Endothelial cell (in vitro differentiated cells): ENCODE measurements around the gene VRK2. TPM values are rescaled to one million over a fixed set of nuclear protein-coding genes. Genes with fewer than 3 reads are reported as not detected.

Source experiments
- DNase-seq: peaks from one replicate; pipeline ENCODE4 v3.0.0; 2021; ENCODE audit warnings: low spot score
- H3K27ac Mint-ChIP-seq: one replicate; pipeline ENCODE4 v1.8.0; 2021; ENCODE audit warnings: mixed read lengths, inconsistent platforms; ENCODE audit not compliant: unreplicated experiment
- H3K27me3 Mint-ChIP-seq: one replicate; pipeline ENCODE4 v1.8.0; 2021; ENCODE audit warnings: mild to moderate bottlenecking, moderate library complexity, mixed read lengths, inconsistent platforms; ENCODE audit not compliant: unreplicated experiment
- H3K36me3 Mint-ChIP-seq: one replicate; pipeline ENCODE4 v1.8.0; 2021; ENCODE audit warnings: mild to moderate bottlenecking, low read depth, mixed read lengths, inconsistent platforms; ENCODE audit not compliant: unreplicated experiment
- H3K4me1 Mint-ChIP-seq: one replicate; pipeline ENCODE4 v1.8.0; 2021; ENCODE audit warnings: mild to moderate bottlenecking, mixed read lengths, inconsistent platforms; ENCODE audit not compliant: unreplicated experiment
- H3K4me3 Mint-ChIP-seq: one replicate; pipeline ENCODE4 v1.8.0; 2021; ENCODE audit warnings: mild to moderate bottlenecking, mixed read lengths, inconsistent platforms; ENCODE audit not compliant: unreplicated experiment
- H3K9me3 Mint-ChIP-seq: one replicate; pipeline ENCODE4 v1.8.0; 2021; ENCODE audit warnings: mixed read lengths, inconsistent platforms; ENCODE audit not compliant: unreplicated experiment
- total RNA-seq: library from RNA; stranded (reverse); fragmentation: NEBNext Ultra II Directional; extraction: Animal tissue kit (Norgen Biotek cat#: 25700); gene quantifications from one replicate; pipeline ENCODE4 v1.2.1, GENCODE V29; 2021; ENCODE audit not compliant: unreplicated experiment
- TF ChIP-seq, protein P1 (sequence below): fragments of 200-600 bp; sonication (generic); IDR thresholded peaks from one replicate; pipeline ENCODE4 v1.5.0; 2021; ENCODE audit warnings: antibody characterized with exemption; ENCODE audit not compliant: unreplicated experiment

Gene VRK2
- total RNA-seq, 1 donor from 2014 or later: 18.3 TPM

DNA sequence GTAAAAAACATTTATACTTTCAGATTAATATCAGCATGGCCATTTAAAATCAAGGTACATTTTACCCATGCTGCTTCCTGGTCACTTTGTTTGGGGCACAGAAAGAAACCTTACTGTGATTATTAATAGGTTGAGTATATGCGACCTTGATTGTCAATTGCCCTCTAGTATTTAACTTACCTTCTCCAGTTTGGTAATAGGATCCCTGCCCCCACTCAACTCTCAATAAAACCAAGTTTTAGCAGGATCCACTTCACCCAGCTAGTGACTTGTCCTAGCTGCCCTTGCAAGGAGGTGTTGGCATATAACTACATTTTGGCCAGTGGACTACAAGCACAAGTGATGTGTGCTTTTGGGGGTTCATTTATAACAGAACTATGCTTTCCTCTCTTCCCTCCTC is 160.2 kb downstream of the VRK2 start:
- H3K4me1 Mint-ChIP-seq: peaks cover 4% of the 10 kb centered on the region
- H3K9me3 Mint-ChIP-seq: peaks cover 6% of the 10 kb centered on the region
- H3K27me3 Mint-ChIP-seq: peaks cover under 1% of the 10 kb centered on the region
- no peak overlapping the region for H3K4me3 Mint-ChIP-seq
- TF ChIP-seq, protein P1, sequence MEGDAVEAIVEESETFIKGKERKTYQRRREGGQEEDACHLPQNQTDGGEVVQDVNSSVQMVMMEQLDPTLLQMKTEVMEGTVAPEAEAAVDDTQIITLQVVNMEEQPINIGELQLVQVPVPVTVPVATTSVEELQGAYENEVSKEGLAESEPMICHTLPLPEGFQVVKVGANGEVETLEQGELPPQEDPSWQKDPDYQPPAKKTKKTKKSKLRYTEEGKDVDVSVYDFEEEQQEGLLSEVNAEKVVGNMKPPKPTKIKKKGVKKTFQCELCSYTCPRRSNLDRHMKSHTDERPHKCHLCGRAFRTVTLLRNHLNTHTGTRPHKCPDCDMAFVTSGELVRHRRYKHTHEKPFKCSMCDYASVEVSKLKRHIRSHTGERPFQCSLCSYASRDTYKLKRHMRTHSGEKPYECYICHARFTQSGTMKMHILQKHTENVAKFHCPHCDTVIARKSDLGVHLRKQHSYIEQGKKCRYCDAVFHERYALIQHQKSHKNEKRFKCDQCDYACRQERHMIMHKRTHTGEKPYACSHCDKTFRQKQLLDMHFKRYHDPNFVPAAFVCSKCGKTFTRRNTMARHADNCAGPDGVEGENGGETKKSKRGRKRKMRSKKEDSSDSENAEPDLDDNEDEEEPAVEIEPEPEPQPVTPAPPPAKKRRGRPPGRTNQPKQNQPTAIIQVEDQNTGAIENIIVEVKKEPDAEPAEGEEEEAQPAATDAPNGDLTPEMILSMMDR: no peak
- DNase-seq: no peak
- H3K27ac Mint-ChIP-seq: no peak overlapping the region
- H3K36me3 Mint-ChIP-seq: peaks cover 18% of the 10 kb centered on the region

DNA sequence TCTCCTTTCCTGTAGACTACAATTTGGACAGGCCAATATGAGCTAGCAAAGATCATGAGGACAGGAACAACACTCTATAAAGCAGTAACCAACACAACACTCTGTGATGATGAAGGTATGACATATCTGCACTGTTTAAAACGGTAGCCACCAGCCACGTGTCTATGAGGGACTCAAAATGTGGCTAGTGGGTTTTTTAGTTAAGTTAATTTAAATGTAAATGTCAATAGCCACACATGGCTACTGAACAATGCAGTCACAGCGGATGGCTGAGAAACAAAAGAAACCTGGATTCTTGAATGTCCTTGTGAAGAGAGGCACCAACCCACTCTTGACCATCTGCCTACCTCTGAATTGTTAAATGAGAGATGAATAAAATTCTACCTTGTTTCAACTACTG is 160.6 kb downstream of the VRK2 start:
- H3K27ac Mint-ChIP-seq: no peak overlapping the region
- TF ChIP-seq, protein P1: no peak
- H3K27me3 Mint-ChIP-seq: peaks cover 3% of the 10 kb centered on the region
- no peak for DNase-seq
- H3K9me3 Mint-ChIP-seq: peaks cover 10% of the 10 kb centered on the region
- H3K4me1 Mint-ChIP-seq: peaks cover 4% of the 10 kb centered on the region
- no peak overlapping the region for H3K4me3 Mint-ChIP-seq
- peaks cover 22% of the 10 kb centered on the region for H3K36me3 Mint-ChIP-seq

Other genes starting within 250 kb of the VRK2 start
- 20.0 TPM for gene FANCL, start 194.5 kb downstream of the VRK2 start, total RNA-seq